Thyroid gland (tissue), 4 donors: Measurements from ENCODE around the gene ELAVL4. TPM values are rescaled to one million over a fixed set of nuclear protein-coding genes. Genes with fewer than 3 reads are reported as not detected.

Experiments used
- DNase-seq, 2 donors: peaks; one replicate each; pipeline ENCODE4 v3.0.0-alpha.2; 2019
- H3K27ac ChIP-seq, 3 donors: fragments of 200-600 bp; sonication (generic); 1 replicate in 2 of 3; 2 replicates in 1 of 3; pipeline ENCODE4 v1.5.1; 2016 to 2019; ENCODE audit warnings: mild to moderate bottlenecking in 1 of 3, moderate library complexity in 1 of 3
- H3K27me3 ChIP-seq: fragments of 200-600 bp; sonication (generic); one replicate; pipeline ENCODE4 v1.5.1; 2019
- H3K36me3 ChIP-seq, 2 donors: fragments of 200-600 bp; sonication (generic); one replicate each; pipeline ENCODE4 v1.5.1; 2016 to 2019
- H3K4me1 ChIP-seq, 2 donors: fragments of 200-600 bp; sonication (generic); one replicate each; pipeline ENCODE4 v1.5.1; 2017 to 2019
- H3K4me3 ChIP-seq, 3 donors: fragments of 200-600 bp; sonication (generic); replicated peaks in 1 of 3; 1 replicate in 2 of 3; 2 replicates in 1 of 3; pipeline ENCODE4 v1.5.1; 2016; ENCODE audit warnings: mild to moderate bottlenecking in 1 of 3
- H3K9me3 ChIP-seq: fragments of 200-600 bp; sonication (generic); one replicate; pipeline ENCODE4 v1.5.1; 2017
- POLR2A ChIP-seq, 2 donors: fragments of 450-650 bp; IDR thresholded peaks; one replicate each; pipeline ENCODE4 v1.6.1; 2017; ENCODE audit warnings: antibody characterized with exemption in 2 of 2, mild to moderate bottlenecking in 2 of 2, moderate library complexity in 1 of 2
- WGBS, 2 donors: methylation state at CpG; one replicate each; pipeline ENCODE4 v1.1.5; 2017; 5-methylcytosine and 5-hydroxymethylcytosine counted together
- intact Hi-C: fragments of 100-400 bp; cut with DNase I; formaldehyde crosslinking; loops from one replicate; pipeline ENCODE4 v1.15.1; 2023
- total RNA-seq, 4 donors: library from RNA; depleted of rRNA; stranded (reverse); fragments of >200 nt; gene quantifications; one replicate each; pipeline ENCODE4 v1.2.3, GENCODE V29; 2016
- TF ChIP-seq, protein P1 (sequence below), 6 experiments: fragments of 200-600 bp in 3 of 6; fragments of 450-650 bp in 3 of 6; sonication (generic) in 3 of 6; IDR thresholded peaks; one replicate each; pipeline ENCODE4 v1.5.1; 2016 to 2019; ENCODE audit warnings: antibody characterized with exemption in 6 of 6, mild to moderate bottlenecking in 2 of 6, inconsistent platforms in 1 of 6, moderate library complexity in 1 of 6

ELAVL4 gene
- total RNA-seq: not detected

DNA sequence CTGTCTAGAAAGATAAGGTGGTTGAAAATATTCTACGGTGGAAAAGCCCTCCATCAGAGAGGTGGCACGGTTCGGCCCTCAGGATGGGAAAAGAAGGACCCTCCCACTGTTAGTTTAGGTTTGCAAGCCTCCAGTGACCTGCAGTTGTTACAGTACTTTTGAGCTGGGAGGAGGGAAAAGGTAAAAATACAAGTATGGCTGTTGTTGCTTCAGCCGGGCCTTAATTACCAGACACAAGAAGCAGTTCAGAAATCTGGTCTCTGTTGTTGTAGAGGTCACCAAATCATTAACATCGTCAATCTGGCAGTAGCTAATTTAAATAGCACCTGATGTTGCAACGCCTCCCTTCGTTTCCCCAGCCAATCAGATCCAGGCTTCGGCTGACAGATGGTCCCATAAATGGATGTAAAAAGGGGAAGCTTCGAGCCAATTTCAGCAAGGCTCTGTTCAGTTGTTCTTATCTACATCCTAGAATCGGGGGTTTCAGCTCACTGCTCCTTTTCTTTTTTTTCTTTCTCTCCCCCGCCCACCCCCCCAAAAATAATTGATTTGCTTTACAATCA is at the start of gene ELAVL4:
TSS of gene ELAVL4 (plus strand) at position 424 of the 563 bp plus-strand sequence. CDS start 270 bp downstream, outside the sequence.
- no peaks in the 10 kb centered on the region for H3K9me3 ChIP-seq
- H3K4me1 ChIP-seq: no peaks in the 10 kb centered on the region
- TF ChIP-seq POLR2A (IDR thresholded peaks at IDR 0.05): no peak
- TF ChIP-seq, protein P1, sequence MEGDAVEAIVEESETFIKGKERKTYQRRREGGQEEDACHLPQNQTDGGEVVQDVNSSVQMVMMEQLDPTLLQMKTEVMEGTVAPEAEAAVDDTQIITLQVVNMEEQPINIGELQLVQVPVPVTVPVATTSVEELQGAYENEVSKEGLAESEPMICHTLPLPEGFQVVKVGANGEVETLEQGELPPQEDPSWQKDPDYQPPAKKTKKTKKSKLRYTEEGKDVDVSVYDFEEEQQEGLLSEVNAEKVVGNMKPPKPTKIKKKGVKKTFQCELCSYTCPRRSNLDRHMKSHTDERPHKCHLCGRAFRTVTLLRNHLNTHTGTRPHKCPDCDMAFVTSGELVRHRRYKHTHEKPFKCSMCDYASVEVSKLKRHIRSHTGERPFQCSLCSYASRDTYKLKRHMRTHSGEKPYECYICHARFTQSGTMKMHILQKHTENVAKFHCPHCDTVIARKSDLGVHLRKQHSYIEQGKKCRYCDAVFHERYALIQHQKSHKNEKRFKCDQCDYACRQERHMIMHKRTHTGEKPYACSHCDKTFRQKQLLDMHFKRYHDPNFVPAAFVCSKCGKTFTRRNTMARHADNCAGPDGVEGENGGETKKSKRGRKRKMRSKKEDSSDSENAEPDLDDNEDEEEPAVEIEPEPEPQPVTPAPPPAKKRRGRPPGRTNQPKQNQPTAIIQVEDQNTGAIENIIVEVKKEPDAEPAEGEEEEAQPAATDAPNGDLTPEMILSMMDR (IDR thresholded peaks at IDR 0.05): no peak
- intact Hi-C loops: no loop called here
- WGBS, 2 donors: 69 to 72% methylated on average over 11 of the region's 11 CpGs
- H3K27me3 ChIP-seq: no peaks in the 10 kb centered on the region
- no peak within 1 kb of the TSS for H3K4me3 ChIP-seq
- H3K27ac ChIP-seq: no peak within 1 kb of the TSS
- no peak for DNase-seq
- H3K36me3 ChIP-seq: no peaks in the 10 kb centered on the region

DNA sequence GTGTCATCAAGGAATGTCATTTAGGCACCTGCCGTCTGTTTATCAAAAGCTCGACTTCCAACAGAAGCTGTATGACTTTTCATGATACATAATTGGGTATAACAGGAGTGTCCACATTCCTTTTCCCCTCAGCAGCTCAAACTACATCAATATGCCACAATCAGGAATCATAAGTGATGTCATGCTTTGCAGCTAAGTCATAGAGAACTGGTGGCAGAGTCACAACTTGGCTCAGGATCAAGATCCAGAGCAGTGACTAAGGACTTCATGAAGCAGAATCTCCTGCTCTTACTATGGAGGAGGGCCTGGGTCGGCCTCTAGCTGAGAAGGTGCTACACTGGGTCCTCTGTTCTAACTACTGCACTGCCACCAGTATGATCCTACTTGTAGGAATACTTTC is 48.4 kb upstream of the ELAVL4 start:
- no peaks in the 10 kb centered on the region for H3K4me1 ChIP-seq
- no peak for TF ChIP-seq POLR2A (IDR thresholded peaks at IDR 0.05)
- TF ChIP-seq, protein P1 (IDR thresholded peaks at IDR 0.05): no peak
- no peaks in the 10 kb centered on the region for H3K9me3 ChIP-seq
- H3K36me3 ChIP-seq: no peaks in the 10 kb centered on the region
- WGBS, 2 donors: 59 to 76% methylated on average over 3 of the region's 3 CpGs
- intact Hi-C loops: no loop called here
- H3K27ac ChIP-seq: no peak overlapping the region
- no peak for DNase-seq
- H3K4me3 ChIP-seq: no peak overlapping the region
- H3K27me3 ChIP-seq: no peaks in the 10 kb centered on the region

DNA sequence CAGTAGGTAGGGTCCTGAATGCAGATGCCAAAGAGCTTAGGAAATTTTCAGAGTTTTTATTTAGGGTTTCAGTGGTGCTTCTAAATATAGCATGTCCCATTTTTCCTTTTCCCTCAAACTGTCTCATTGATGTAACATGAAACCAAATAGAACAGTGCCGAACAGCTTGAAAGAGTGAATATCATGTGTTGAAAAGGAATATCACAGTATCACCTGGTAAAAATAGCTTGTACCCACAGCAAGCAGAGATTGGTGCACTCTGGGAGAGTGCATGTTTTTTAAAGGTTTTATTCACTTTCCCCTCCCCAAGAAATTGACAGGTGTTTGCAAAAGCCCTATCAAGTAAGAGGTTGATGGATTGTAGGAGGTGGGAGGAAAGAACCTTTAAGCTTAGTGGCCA is 41.9 kb upstream of the ELAVL4 start:
- Histone ChIP-seq H3K9me3 (no peaks in the 10 kb centered on the region), H3K27me3 (no peaks in the 10 kb centered on the region), H3K4me3 (no peak overlapping the region), H3K27ac (no peak overlapping the region), H3K4me1 (no peaks in the 10 kb centered on the region), H3K36me3 (no peaks in the 10 kb centered on the region)
- intact Hi-C loops: no loop called here
- no peak for DNase-seq
- TF ChIP-seq POLR2A (IDR thresholded peaks at IDR 0.05): no peak
- TF ChIP-seq, protein P1 (IDR thresholded peaks at IDR 0.05): no peak
- WGBS, 2 donors: 39 to 67% methylated on average over 1 of the region's 1 CpG

DNA sequence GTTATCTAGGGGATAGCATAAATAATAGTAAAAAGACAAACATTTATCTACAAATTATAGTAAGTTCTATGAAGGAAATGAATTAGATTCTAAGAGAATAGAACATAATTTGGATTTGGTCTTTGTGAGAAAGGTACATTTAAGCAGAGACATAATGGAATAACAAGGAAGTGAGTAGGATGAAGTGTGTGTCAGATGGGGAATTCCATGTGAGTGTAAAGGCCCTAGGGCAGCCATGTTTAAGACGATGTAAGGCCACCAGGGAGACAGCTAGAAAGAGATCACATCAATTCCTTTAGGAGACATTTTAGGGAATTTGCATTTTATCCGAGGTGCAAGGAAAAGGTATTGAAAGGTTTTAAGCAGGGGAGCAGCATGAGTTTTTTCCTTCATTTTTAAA is 33.8 kb upstream of the ELAVL4 start:
- TF ChIP-seq, protein P1 (IDR thresholded peaks at IDR 0.05): no peak
- TF ChIP-seq POLR2A (IDR thresholded peaks at IDR 0.05): no peak

DNA sequence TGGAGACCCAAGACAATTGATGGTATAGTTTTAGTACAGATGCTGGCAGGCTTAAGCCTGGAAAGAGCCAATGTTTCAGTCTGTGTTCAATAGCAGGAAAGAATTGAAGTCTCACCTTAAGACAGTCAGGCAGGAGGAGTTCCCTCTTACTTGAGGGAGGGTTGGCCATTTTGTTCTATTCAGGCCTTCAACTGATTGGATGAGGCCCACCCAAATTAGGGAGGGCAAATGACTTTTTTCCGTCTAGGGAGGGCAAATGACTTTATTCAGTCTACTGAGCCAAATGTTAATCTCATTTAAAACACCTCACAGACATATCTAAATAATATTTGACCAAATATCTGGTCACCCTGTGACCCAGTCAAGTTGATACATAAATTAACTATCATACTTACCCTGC is 31.4 kb upstream of the ELAVL4 start:
- no peak overlapping the region for H3K4me3 ChIP-seq
- H3K36me3 ChIP-seq: no peaks in the 10 kb centered on the region
- H3K27me3 ChIP-seq: no peaks in the 10 kb centered on the region
- no peaks in the 10 kb centered on the region for H3K9me3 ChIP-seq
- intact Hi-C loops: no loop called here
- DNase-seq: no peak
- H3K4me1 ChIP-seq: no peaks in the 10 kb centered on the region
- TF ChIP-seq POLR2A (IDR thresholded peaks at IDR 0.05): no peak
- TF ChIP-seq, protein P1 (IDR thresholded peaks at IDR 0.05): no peak
- H3K27ac ChIP-seq: no peak overlapping the region
- WGBS, 2 donors: 91 to 95% methylated on average over 1 of the region's 1 CpG

More for the DNA sequence above, 33.8 kb upstream of the ELAVL4 start:
- H3K4me1 ChIP-seq: no peaks in the 10 kb centered on the region
- H3K9me3 ChIP-seq: no peaks in the 10 kb centered on the region
- no peaks in the 10 kb centered on the region for H3K36me3 ChIP-seq
- intact Hi-C loops: no loop called here
- 71 to 82% methylated on average over 2 of the region's 2 CpGs for WGBS, 2 donors
- no peak for DNase-seq
- no peaks in the 10 kb centered on the region for H3K27me3 ChIP-seq
- no peak overlapping the region for H3K27ac ChIP-seq
- H3K4me3 ChIP-seq: no peak overlapping the region
